DND-41 (cell line): ENCODE data around the gene PPM1K.

Source experiments
- EZH2 ChIP-seq: IDR thresholded peaks from 3 replicates; pipeline ENCODE4 v1.6.1; 2012; ENCODE audit warnings: borderline replicate concordance, low read depth, mild to moderate bottlenecking, moderate library complexity, low read length, inconsistent platforms; ENCODE audit not compliant: severe bottlenecking
- TF ChIP-seq, protein P1 (sequence below): IDR thresholded peaks from 2 replicates; pipeline ENCODE4 v1.5.1; 2012; ENCODE audit warnings: borderline replicate concordance, low read length, moderate library complexity, mild to moderate bottlenecking; ENCODE audit not compliant: poor library complexity, severe bottlenecking; ENCODE audit errors: extremely low read depth

DNA sequence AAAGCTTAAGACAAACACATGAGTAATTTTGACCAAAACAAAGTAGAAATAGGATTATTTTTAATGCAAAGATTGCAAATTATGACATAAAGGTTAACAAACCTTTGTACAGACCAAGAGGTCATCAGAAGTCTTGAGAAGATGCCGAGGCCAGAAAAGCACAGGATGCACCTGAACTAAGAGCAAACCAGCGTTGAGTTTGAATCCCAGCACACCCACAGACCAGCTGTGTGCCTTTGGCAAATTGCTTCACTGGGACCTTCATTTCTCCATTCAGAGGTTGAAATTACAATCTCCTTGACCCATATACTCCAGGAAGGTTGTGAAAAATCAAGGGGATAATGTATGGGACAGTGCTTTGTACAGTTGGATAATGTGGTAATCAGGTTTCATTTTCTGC lies 56.6 kb downstream of the PPM1K start:
- TF ChIP-seq, protein P1, sequence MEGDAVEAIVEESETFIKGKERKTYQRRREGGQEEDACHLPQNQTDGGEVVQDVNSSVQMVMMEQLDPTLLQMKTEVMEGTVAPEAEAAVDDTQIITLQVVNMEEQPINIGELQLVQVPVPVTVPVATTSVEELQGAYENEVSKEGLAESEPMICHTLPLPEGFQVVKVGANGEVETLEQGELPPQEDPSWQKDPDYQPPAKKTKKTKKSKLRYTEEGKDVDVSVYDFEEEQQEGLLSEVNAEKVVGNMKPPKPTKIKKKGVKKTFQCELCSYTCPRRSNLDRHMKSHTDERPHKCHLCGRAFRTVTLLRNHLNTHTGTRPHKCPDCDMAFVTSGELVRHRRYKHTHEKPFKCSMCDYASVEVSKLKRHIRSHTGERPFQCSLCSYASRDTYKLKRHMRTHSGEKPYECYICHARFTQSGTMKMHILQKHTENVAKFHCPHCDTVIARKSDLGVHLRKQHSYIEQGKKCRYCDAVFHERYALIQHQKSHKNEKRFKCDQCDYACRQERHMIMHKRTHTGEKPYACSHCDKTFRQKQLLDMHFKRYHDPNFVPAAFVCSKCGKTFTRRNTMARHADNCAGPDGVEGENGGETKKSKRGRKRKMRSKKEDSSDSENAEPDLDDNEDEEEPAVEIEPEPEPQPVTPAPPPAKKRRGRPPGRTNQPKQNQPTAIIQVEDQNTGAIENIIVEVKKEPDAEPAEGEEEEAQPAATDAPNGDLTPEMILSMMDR, result no peak
- TF ChIP-seq EZH2, result no peak
